ENCODE measurements around the gene HSD17B8.

DNA sequence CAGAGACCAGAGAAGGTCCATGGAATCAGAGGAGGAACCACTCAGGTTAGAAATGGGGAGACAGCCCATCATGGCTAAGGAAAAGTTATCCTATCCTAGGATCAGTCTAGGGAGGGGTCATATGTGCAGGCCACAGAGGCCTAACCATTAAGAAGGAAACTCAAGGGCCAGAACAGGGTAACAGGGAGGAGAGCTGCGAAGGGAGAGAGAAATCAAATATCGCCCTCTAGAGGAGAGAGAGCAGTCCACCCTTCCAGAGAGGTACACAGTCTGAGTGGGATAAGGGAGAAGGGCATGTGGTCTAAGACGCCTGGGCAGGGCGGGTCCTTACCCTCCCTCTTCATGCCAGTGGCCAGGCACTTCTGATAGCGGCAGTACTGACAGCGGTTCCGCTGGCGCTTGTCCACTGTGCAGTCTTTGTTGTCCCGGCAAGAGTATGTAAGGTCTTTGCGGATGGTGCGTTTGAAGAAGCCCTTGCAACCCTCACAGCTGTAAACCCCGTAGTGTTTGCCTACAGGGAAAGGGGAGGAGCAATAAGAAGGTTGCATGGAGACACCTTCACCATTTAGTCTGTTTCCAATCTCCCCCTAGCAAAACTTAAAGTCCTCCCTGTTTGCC lies 6.9 kb upstream of the HSD17B8 start:
- TF ChIP-seq CTCF (IDR thresholded peaks at IDR 0.05 in 2 of 3, conservative IDR thresholded peaks at IDR 0.05 in 1 of 3; ENCODE audit: borderline replicate concordance in 1 of 3, insufficient read depth in 1 of 3, low read depth in 2 of 3, low read length in 2 of 3): peak in 2 of 3 experiments; percentile 77 to 83; a peak in 4 of 6 replicates
- no peak for TF ChIP-seq POLR2A (IDR thresholded peaks at IDR 0.05; ENCODE audit: borderline replicate concordance, extremely low read depth, insufficient read depth, insufficient read length)
- TF ChIP-seq EGR1 (IDR thresholded peaks at IDR 0.05; ENCODE audit: low read depth): no peak
- TF ChIP-seq MAX (IDR thresholded peaks at IDR 0.05): no peak
- no peak for TF ChIP-seq REST (IDR thresholded peaks at IDR 0.05; ENCODE audit: low read depth)
- no peak for TF ChIP-seq EZH2 (IDR thresholded peaks at IDR 0.05)
- TF ChIP-seq CEBPB (IDR thresholded peaks at IDR 0.05; ENCODE audit: low read depth): no peak
- peak; percentile 45 for TF ChIP-seq POLR2AphosphoS5 (IDR thresholded peaks at IDR 0.05; ENCODE audit: low read depth, low read length)
- TF ChIP-seq RAD21 (IDR thresholded peaks at IDR 0.05; ENCODE audit: low read depth): no peak
- no peak for TF ChIP-seq SRF (IDR thresholded peaks at IDR 0.05; ENCODE audit: low read depth)
- TF ChIP-seq SIN3A (IDR thresholded peaks at IDR 0.05; ENCODE audit: low read depth): no peak
- no peak for TF ChIP-seq ZNF274 (IDR thresholded peaks at IDR 0.05; ENCODE audit: low read depth, low read length)

All from HCT116 (cell line).